Caco-2 (cell line): ENCODE measurements around the gene WFIKKN1. TPM values are rescaled to one million over a fixed set of nuclear protein-coding genes. Genes with fewer than 3 reads are reported as not detected.

Experiments
- BruUV-seq: library from RNA; stranded (reverse); fragments of 400-500 nt; replicated peaks from 2 replicates; lab custom pipeline; 2021; lab: Mats Ljungman, UMichigan
- CTCF ChIA-PET: fragments of 300-600 bp; sonication (Branson Sonifier 250); formaldehyde crosslinking; loops from one replicate; lab custom pipeline; 2022; ENCODE audit warnings: antibody characterized with exemption; lab: Charles Lee
- POLR2A ChIA-PET: fragments of 300-600 bp; sonication (Branson Sonifier 250); formaldehyde crosslinking; loops from one replicate; lab custom pipeline; 2022; ENCODE audit warnings: antibody characterized with exemption; lab: Charles Lee
- DNase-seq, 2 experiments: peaks; one replicate each; pipeline versions ENCODE4 v3.0.0 to v3.0.0-alpha.2; 2020 to 2022
- H3K27me3 ChIP-seq: replicated peaks from 2 replicates; pipeline ENCODE4 v1.6.0; 2011; ENCODE audit warnings: low read length; ENCODE audit not compliant: control insufficient read depth, insufficient read depth
- H3K36me3 ChIP-seq: 2 replicates; pipeline ENCODE4 v1.5.1; 2011; ENCODE audit warnings: low read length; ENCODE audit not compliant: control insufficient read depth, insufficient read depth
- H3K4me1 ChIP-seq: fragments of 250-450 bp; sonication (Bioruptor Pico); 2 replicates; pipeline ENCODE4 v1.5.1; 2020; ENCODE audit warnings: mild to moderate bottlenecking
- H3K4me3 ChIP-seq: 2 replicates; pipeline ENCODE4 v1.5.1; 2011; ENCODE audit warnings: low read depth, mild to moderate bottlenecking, control low read depth, low read length
- H3K9me3 ChIP-seq: fragments of 250-450 bp; sonication (Bioruptor Pico); 2 replicates; pipeline ENCODE4 v1.5.1; 2020; ENCODE audit warnings: mild to moderate bottlenecking, moderate library complexity
- H3K27ac Mint-ChIP-seq: one replicate; pipeline ENCODE4 v1.8.0; 2022; ENCODE audit warnings: mixed read lengths; ENCODE audit not compliant: unreplicated experiment
- H3K27me3 Mint-ChIP-seq: one replicate; pipeline ENCODE4 v1.8.0; 2022; ENCODE audit warnings: mixed read lengths; ENCODE audit not compliant: insufficient read depth, unreplicated experiment
- H3K36me3 Mint-ChIP-seq: one replicate; pipeline ENCODE4 v1.8.0; 2022; ENCODE audit warnings: mild to moderate bottlenecking, mixed read lengths; ENCODE audit not compliant: insufficient read depth, unreplicated experiment
- H3K4me1 Mint-ChIP-seq: one replicate; pipeline ENCODE4 v1.8.0; 2022; ENCODE audit warnings: low read depth, mixed read lengths; ENCODE audit not compliant: unreplicated experiment
- H3K4me3 Mint-ChIP-seq: one replicate; pipeline ENCODE4 v1.8.0; 2022; ENCODE audit warnings: mild to moderate bottlenecking, moderate library complexity, mixed read lengths; ENCODE audit not compliant: unreplicated experiment
- H3K9me3 Mint-ChIP-seq: one replicate; pipeline ENCODE4 v1.8.0; 2022; ENCODE audit warnings: mixed read lengths; ENCODE audit not compliant: unreplicated experiment
- CTCF ChIP-seq, 2 experiments: fragments of 200-600 bp in 1 of 2; IDR thresholded peaks; 1 replicate in 1 of 2; 2 replicates in 1 of 2; pipeline versions ENCODE4 v1.5.1 to v1.8.0; 2011 to 2022; ENCODE audit warnings: antibody characterized with exemption in 1 of 2, control low read depth in 1 of 2, inconsistent platforms in 1 of 2, low read depth in 1 of 2, low read length in 1 of 2, mild to moderate bottlenecking in 1 of 2, moderate library complexity in 1 of 2; ENCODE audit not compliant: insufficient read depth in 1 of 2, severe bottlenecking in 1 of 2, unreplicated experiment in 1 of 2
- intact Hi-C: fragments of 100-400 bp; cut with micrococcal nuclease; formaldehyde crosslinking; loops from one replicate; pipeline ENCODE4 v1.10.0; 2022; ENCODE audit not compliant: unreplicated experiment
- total RNA-seq: library from RNA; stranded (reverse); gene quantifications from 2 replicates; pipeline ENCODE4 v1.2.3, GENCODE V29; 2022

WFIKKN1 gene
- total RNA-seq, 1 experiment from 2014 or later, result 0.54 TPM

- intact Hi-C loops, result no loop called here
- CTCF ChIA-PET, result interaction anchor here (0.8 kb wide), 1 partner anchor 46 kb away, joined by 4 read pairs; no protein-coding TSS in a partner anchor
These were observed 40.0 kb upstream of the WFIKKN1 start for GRCh38 chr16:590815-591200.

GRCh38 chr16:591231-591630 is 39.6 kb upstream of the WFIKKN1 start:
- no peaks in the 10 kb centered on the region for H3K27me3 ChIP-seq
- TF ChIP-seq CTCF (IDR thresholded peaks at IDR 0.05; ENCODE audit: insufficient read depth in 1 of 2, low read depth in 1 of 2, low read length in 1 of 2, severe bottlenecking in 1 of 2, unreplicated experiment in 1 of 2), result no peak
- H3K4me3 ChIP-seq, result peak overlapping the region; percentile 62
- H3K4me1 ChIP-seq, result peaks cover 32% of the 10 kb centered on the region
- Mint-ChIP-seq H3K9me3 (no peaks in the 10 kb centered on the region), H3K36me3 (peaks cover 37% of the 10 kb centered on the region), H3K27ac (peak overlapping the region; percentile 37), H3K4me3 (peak overlapping the region; percentile 75), H3K4me1 (peaks cover 25% of the 10 kb centered on the region), H3K27me3 (no peaks in the 10 kb centered on the region)
- ChIA-PET POLR2A (no interaction called here), CTCF (no interaction called here)
- no peaks in the 10 kb centered on the region for H3K9me3 ChIP-seq
- no peaks in the 10 kb centered on the region; the same call in 1 of the 2 replicates for H3K36me3 ChIP-seq
- intact Hi-C loops, result no loop called here
- peak in 1 of 2 experiments; percentile 25 for DNase-seq
- BruUV-seq, result no TSS peak

More at GRCh38 chr16:590815-591200, 40.0 kb upstream of the WFIKKN1 start:
- Histone ChIP-seq H3K36me3 (no peaks in the 10 kb centered on the region; the same call in 1 of the 2 replicates), H3K4me3 (peak overlapping the region; percentile 62), H3K4me1 (peaks cover 32% of the 10 kb centered on the region), H3K27me3 (no peaks in the 10 kb centered on the region), H3K9me3 (no peaks in the 10 kb centered on the region)
- POLR2A ChIA-PET, result interaction anchor here (0.6 to 1.2 kb wide), 2 partner anchors 356 to 1565 kb away, joined by 5 to 6 read pairs; partner anchors contain the start of gene TRAF7
- no TSS peak for BruUV-seq
- TF ChIP-seq CTCF (IDR thresholded peaks at IDR 0.05; ENCODE audit: insufficient read depth in 1 of 2, low read depth in 1 of 2, low read length in 1 of 2, severe bottlenecking in 1 of 2, unreplicated experiment in 1 of 2), result no peak
- Mint-ChIP-seq H3K27me3 (no peaks in the 10 kb centered on the region), H3K9me3 (no peaks in the 10 kb centered on the region), H3K4me1 (peaks cover 25% of the 10 kb centered on the region), H3K4me3 (peak overlapping the region; percentile 75), H3K36me3 (peaks cover 37% of the 10 kb centered on the region), H3K27ac (peak overlapping the region; percentile 37)
- DNase-seq, result no peak

GRCh38 chr16:591892-592517 is 38.8 kb upstream of the WFIKKN1 start:
- intact Hi-C loops, result no loop called here
- H3K27ac Mint-ChIP-seq, result peak overlapping the region; percentile 66
- Histone ChIP-seq H3K27me3 (no peaks in the 10 kb centered on the region), H3K9me3 (no peaks in the 10 kb centered on the region), H3K4me1 (peaks cover 32% of the 10 kb centered on the region), H3K36me3 (no peaks in the 10 kb centered on the region; the same call in 1 of the 2 replicates), H3K4me3 (no peak overlapping the region)
- no TSS peak for BruUV-seq
- TF ChIP-seq CTCF (IDR thresholded peaks at IDR 0.05; ENCODE audit: insufficient read depth in 1 of 2, low read depth in 1 of 2, low read length in 1 of 2, severe bottlenecking in 1 of 2, unreplicated experiment in 1 of 2), result no peak
- H3K4me3 Mint-ChIP-seq, result peak overlapping the region; percentile 75
- peak in 1 of 2 experiments; percentile 17 for DNase-seq
- POLR2A ChIA-PET, result no interaction called here
- H3K27me3 Mint-ChIP-seq, result no peaks in the 10 kb centered on the region
- no peaks in the 10 kb centered on the region for H3K9me3 Mint-ChIP-seq
- CTCF ChIA-PET, result no interaction called here
- peaks cover 25% of the 10 kb centered on the region for H3K4me1 Mint-ChIP-seq
- H3K36me3 Mint-ChIP-seq, result peaks cover 41% of the 10 kb centered on the region
